Hepatocyte (in vitro differentiated cells): ENCODE data around the gene EIF4B. TPM values are rescaled to one million over a fixed set of nuclear protein-coding genes. Genes with fewer than 3 reads are reported as not detected.

ENCODE experiments used
- DNase-seq: peaks from one replicate; pipeline ENCODE4 v3.0.0-alpha.2; 2016; ENCODE audit warnings: low spot score
- H2AFZ ChIP-seq: fragments of 200-600 bp; sonication (generic); 2 replicates; pipeline ENCODE4 v1.6.0; 2016; ENCODE audit warnings: antibody characterized with exemption, mild to moderate bottlenecking
- H3K27ac ChIP-seq: fragments of 200-600 bp; sonication (generic); 2 replicates; pipeline ENCODE4 v1.5.1; 2016; ENCODE audit warnings: mild to moderate bottlenecking
- H3K27me3 ChIP-seq: fragments of 200-600 bp; sonication (generic); 2 replicates; pipeline ENCODE4 v1.6.1; 2016
- H3K36me3 ChIP-seq: fragments of 200-600 bp; sonication (generic); replicated peaks from 2 replicates; pipeline ENCODE4 v1.5.1; 2016; ENCODE audit warnings: low read depth; ENCODE audit not compliant: insufficient read depth
- H3K4me1 ChIP-seq: fragments of 200-600 bp; sonication (generic); 2 replicates; pipeline ENCODE4 v1.5.1; 2016; ENCODE audit warnings: mild to moderate bottlenecking, moderate library complexity; ENCODE audit not compliant: insufficient read depth
- H3K4me2 ChIP-seq: fragments of 200-600 bp; sonication (generic); 2 replicates; pipeline ENCODE4 v1.6.0; 2016
- H3K4me3 ChIP-seq: fragments of 200-600 bp; sonication (generic); 2 replicates; pipeline ENCODE4 v1.5.1; 2016; ENCODE audit warnings: mild to moderate bottlenecking
- H3K79me2 ChIP-seq: fragments of 200-600 bp; sonication (generic); 2 replicates; pipeline ENCODE4 v1.6.0; 2017; ENCODE audit warnings: mild to moderate bottlenecking
- H3K9me2 ChIP-seq: fragments of 200-600 bp; sonication (generic); replicated peaks from 2 replicates; pipeline ENCODE4 v1.6.0; 2017; ENCODE audit warnings: mild to moderate bottlenecking; ENCODE audit not compliant: insufficient read depth
- H3K9me3 ChIP-seq: fragments of 200-600 bp; sonication (generic); 2 replicates; pipeline ENCODE4 v1.5.1; 2016; ENCODE audit warnings: low read depth, mild to moderate bottlenecking
- H4K20me1 ChIP-seq: fragments of 200-600 bp; sonication (generic); 2 replicates; pipeline ENCODE4 v1.6.0; 2016; ENCODE audit warnings: mild to moderate bottlenecking; ENCODE audit not compliant: insufficient read depth, poor library complexity, severe bottlenecking
- EZH2 ChIP-seq: fragments of 200-600 bp; sonication (generic); IDR thresholded peaks from 2 replicates; pipeline ENCODE4 v1.6.1; 2016; ENCODE audit warnings: antibody characterized with exemption, mild to moderate bottlenecking, borderline replicate concordance
- EZH2phosphoT487 ChIP-seq: fragments of 200-600 bp; sonication (generic); IDR thresholded peaks from one replicate; pipeline ENCODE4 v1.6.1; 2018; ENCODE audit warnings: antibody characterized with exemption, mild to moderate bottlenecking, low read depth, moderate library complexity; ENCODE audit not compliant: unreplicated experiment, severe bottlenecking
- WGBS: methylation state at CpG from one replicate; pipeline ENCODE4 v1.1.6; 2016; ENCODE audit warnings: low lambda C conversion rate; ENCODE audit errors: missing lambda C conversion rate; 5-methylcytosine and 5-hydroxymethylcytosine counted together
- polyA plus RNA-seq: library from polyadenylated mRNA; unstranded; fragments of >200 nt; fragmentation: Nextera tagmentation; extraction: Ambion mirVana; gene quantifications from 2 replicates; pipeline ENCODE4 v1.2.1, GENCODE V29; 2016
- total RNA-seq: library from RNA; depleted of rRNA; stranded (reverse); fragments of >200 nt; gene quantifications from 2 replicates; pipeline ENCODE4 v1.2.3, GENCODE V29; 2014
- TF ChIP-seq, protein P1 (sequence below): fragments of 200-600 bp; sonication (generic); IDR thresholded peaks from 2 replicates; pipeline ENCODE4 v1.5.1; 2016; ENCODE audit warnings: antibody characterized with exemption, mild to moderate bottlenecking; ENCODE audit not compliant: poor library complexity

Gene EIF4B
- total and polyA plus RNA-seq, 2 experiments from 2014 or later: 53.5 to 435 TPM

DNA sequence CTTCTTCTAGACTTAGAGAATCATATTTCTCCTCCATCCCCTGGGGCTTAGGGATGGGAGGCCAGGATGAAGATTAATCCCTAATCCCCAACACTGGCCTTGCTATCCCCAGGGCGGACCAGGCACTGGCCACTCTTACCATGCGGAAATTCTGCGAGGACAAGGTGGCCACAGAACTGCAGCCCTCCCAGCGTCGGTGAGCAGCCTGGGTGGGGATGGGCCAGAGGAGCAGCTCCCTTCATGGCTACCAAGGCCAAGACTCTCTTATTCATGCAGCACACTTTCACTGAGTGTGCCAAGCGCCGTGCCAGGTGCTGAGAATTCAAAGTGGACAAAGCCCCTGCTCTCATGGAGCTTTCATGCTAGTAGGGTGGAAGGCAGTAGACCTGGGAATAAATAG lies 50.6 kb downstream of the EIF4B start:
- no peaks in the 10 kb centered on the region for H3K27me3 ChIP-seq
- no peaks in the 10 kb centered on the region for H3K9me3 ChIP-seq
- no peaks in the 10 kb centered on the region for H3K36me3 ChIP-seq
- TF ChIP-seq, protein P1, sequence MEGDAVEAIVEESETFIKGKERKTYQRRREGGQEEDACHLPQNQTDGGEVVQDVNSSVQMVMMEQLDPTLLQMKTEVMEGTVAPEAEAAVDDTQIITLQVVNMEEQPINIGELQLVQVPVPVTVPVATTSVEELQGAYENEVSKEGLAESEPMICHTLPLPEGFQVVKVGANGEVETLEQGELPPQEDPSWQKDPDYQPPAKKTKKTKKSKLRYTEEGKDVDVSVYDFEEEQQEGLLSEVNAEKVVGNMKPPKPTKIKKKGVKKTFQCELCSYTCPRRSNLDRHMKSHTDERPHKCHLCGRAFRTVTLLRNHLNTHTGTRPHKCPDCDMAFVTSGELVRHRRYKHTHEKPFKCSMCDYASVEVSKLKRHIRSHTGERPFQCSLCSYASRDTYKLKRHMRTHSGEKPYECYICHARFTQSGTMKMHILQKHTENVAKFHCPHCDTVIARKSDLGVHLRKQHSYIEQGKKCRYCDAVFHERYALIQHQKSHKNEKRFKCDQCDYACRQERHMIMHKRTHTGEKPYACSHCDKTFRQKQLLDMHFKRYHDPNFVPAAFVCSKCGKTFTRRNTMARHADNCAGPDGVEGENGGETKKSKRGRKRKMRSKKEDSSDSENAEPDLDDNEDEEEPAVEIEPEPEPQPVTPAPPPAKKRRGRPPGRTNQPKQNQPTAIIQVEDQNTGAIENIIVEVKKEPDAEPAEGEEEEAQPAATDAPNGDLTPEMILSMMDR: no peak
- no peak for TF ChIP-seq EZH2phosphoT487
- no peak for TF ChIP-seq EZH2
- WGBS: 95% methylated on average over 7 of the region's 7 CpGs
- peaks cover 7% of the 10 kb centered on the region for H3K79me2 ChIP-seq
- no peaks in the 10 kb centered on the region for H4K20me1 ChIP-seq
- H3K4me1 ChIP-seq: peaks cover 20% of the 10 kb centered on the region
- DNase-seq: no peak
- no peak overlapping the region for H2AFZ ChIP-seq
- no peaks in the 10 kb centered on the region for H3K9me2 ChIP-seq
- H3K27ac ChIP-seq: no peak overlapping the region
- no peak overlapping the region for H3K4me3 ChIP-seq
- no peak overlapping the region for H3K4me2 ChIP-seq

DNA sequence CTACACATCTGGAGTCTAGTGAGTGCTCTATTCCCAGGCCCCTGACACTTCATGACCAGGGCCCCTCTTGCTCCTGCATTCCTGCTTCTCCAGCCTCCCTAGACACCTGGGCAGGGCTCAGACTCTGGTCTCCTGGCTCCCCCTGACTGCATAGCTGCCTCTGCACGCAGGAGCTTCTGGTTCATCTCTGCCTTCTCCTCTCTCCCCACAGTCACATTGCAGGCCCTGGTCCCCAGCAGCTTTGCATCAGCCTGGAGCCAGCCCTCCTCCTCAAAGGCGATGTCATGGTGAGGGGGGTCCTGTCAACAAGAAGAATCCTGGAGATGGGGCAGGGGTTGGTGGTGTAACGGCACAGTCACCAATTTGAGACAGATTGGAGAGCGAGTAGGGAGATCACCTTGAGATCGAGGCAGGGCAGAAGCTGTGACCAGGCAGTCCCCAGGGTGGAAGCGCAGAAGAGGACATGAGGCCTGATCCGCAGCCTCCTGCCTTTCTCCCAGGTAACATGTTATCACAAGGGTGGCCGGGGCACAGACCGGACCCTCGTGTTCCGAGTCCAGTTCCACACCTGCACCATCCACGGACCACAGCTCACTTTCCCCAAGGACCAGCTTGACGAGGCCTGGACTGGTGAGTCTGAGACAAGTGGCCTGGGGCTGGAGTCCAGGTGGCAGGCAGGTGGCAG lies 51.7 kb downstream of the EIF4B start:
- DNase-seq: peak; percentile 16
- Histone ChIP-seq H3K4me3 (no peak overlapping the region), H3K9me2 (no peaks in the 10 kb centered on the region), H3K4me1 (peaks cover 9% of the 10 kb centered on the region), H3K36me3 (no peaks in the 10 kb centered on the region), H3K27ac (no peak overlapping the region), H2AFZ (no peak overlapping the region), H4K20me1 (no peaks in the 10 kb centered on the region), H3K27me3 (no peaks in the 10 kb centered on the region), H3K79me2 (peaks cover under 1% of the 10 kb centered on the region), H3K9me3 (no peaks in the 10 kb centered on the region), H3K4me2 (no peak overlapping the region)
- 90% methylated on average over 13 of the region's 13 CpGs for WGBS
- no peak for TF ChIP-seq EZH2phosphoT487
- TF ChIP-seq EZH2: no peak
- TF ChIP-seq, protein P1: no peak

DNA sequence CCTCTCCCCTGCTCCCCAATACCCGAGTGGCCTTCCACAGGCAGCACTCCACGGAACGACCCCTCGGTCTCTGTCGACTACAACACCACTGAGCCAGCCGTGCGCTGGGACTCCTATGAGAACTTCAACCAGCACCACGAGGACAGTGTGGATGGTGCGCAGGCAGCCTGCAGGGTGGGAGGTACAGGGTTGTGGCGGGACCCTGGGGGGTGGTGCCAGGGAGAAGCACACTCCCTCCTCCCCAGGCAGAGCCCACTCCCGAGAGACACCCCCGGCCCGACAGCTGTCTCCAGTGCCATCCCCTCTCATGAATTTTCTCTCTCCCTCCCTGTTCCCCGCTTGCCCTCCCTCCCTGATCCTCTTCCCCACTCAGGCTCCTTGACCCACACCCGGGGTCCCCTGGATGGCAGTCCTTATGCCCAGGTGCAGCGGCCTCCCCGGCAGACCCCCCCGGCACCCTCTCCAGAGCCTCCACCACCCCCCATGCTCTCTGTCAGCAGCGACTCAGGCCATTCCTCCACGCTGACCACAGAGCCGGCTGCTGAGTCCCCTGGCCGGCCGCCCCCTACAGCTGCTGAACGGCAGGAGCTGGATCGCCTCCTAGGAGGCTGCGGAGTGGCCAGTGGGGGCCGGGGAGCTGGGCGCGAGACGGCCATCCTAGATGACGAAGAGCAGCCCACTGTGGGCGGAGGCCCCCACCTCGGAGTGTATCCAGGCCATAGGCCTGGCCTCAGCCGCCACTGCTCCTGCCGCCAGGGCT lies 52.6 kb downstream of the EIF4B start:
- H3K27ac ChIP-seq: no peak overlapping the region
- H4K20me1 ChIP-seq: no peaks in the 10 kb centered on the region
- H3K79me2 ChIP-seq: no peaks in the 10 kb centered on the region
- no peak overlapping the region for H3K4me2 ChIP-seq
- no peaks in the 10 kb centered on the region for H3K9me3 ChIP-seq
- H3K27me3 ChIP-seq: no peaks in the 10 kb centered on the region
- TF ChIP-seq EZH2phosphoT487: no peak
- no peak for TF ChIP-seq EZH2
- TF ChIP-seq, protein P1: no peak
- H3K36me3 ChIP-seq: no peaks in the 10 kb centered on the region
- no peak for DNase-seq
- whole genome bisulfite sequencing: 87% methylated on average over 27 of the region's 35 CpGs
- H3K4me1 ChIP-seq: peaks cover 4% of the 10 kb centered on the region
- H3K9me2 ChIP-seq: no peaks in the 10 kb centered on the region
- H3K4me3 ChIP-seq: no peak overlapping the region
- no peak overlapping the region for H2AFZ ChIP-seq
